Lung (tissue), 16 donors: ENCODE data around the gene RNF166. TPM values are rescaled to one million over a fixed set of nuclear protein-coding genes. Genes with fewer than 3 reads are reported as not detected.
A peak's percentile ranks its signal among the peaks of the same experiment; 100 is the strongest.

Experiments
- ATAC-seq: fragments of 200-7000 bp; cut with Tn5 transposase; one replicate; pipeline ENCODE4 v1.9.1; 2020; ENCODE audit warnings: moderate number of reproducible peaks; ENCODE audit not compliant: insufficient read depth, low FRiP score
- DNase-seq, 3 donors: peaks; one replicate each; pipeline ENCODE4 v3.0.0-alpha.2; 2013 to 2017
- H3K27ac ChIP-seq, 2 donors: one replicate each; pipeline ENCODE4 v1.5.1; 2013; ENCODE audit warnings: mild to moderate bottlenecking in 2 of 2, moderate library complexity in 2 of 2, control low read depth in 1 of 2, inconsistent platforms in 1 of 2, low read depth in 1 of 2, low read length in 1 of 2
- H3K27me3 ChIP-seq, 3 donors: one replicate each; pipeline ENCODE4 v1.5.1; 2013; ENCODE audit warnings: low read length in 2 of 3; ENCODE audit not compliant: control insufficient read depth in 3 of 3, insufficient read depth in 3 of 3
- H3K36me3 ChIP-seq, 4 donors: one replicate each; pipeline ENCODE4 v1.5.1; 2013; ENCODE audit warnings: low read length in 4 of 4, mild to moderate bottlenecking in 1 of 4, moderate library complexity in 1 of 4; ENCODE audit not compliant: control insufficient read depth in 4 of 4, insufficient read depth in 4 of 4
- H3K4me1 ChIP-seq, 5 donors: one replicate each; pipeline ENCODE4 v1.5.1; 2013; ENCODE audit warnings: low read length in 5 of 5, mild to moderate bottlenecking in 2 of 5, moderate library complexity in 1 of 5; ENCODE audit not compliant: control insufficient read depth in 5 of 5, insufficient read depth in 5 of 5
- H3K4me3 ChIP-seq: one replicate; pipeline ENCODE4 v1.5.1; 2013; ENCODE audit warnings: mild to moderate bottlenecking, control low read depth, moderate library complexity
- H3K9ac ChIP-seq, 2 donors: one replicate each; pipeline ENCODE4 v1.5.1; 2013; ENCODE audit warnings: low read length in 2 of 2, control low read depth in 1 of 2; ENCODE audit not compliant: insufficient read depth in 1 of 2
- H3K9me3 ChIP-seq, 4 donors: one replicate each; pipeline ENCODE4 v1.5.1; 2013; ENCODE audit warnings: low read length in 3 of 4, mild to moderate bottlenecking in 1 of 4, moderate library complexity in 1 of 4; ENCODE audit not compliant: control insufficient read depth in 4 of 4, insufficient read depth in 3 of 4
- CTCF ChIP-seq: IDR thresholded peaks from 2 replicates; pipeline ENCODE4 v1.5.1; 2012; ENCODE audit warnings: mild to moderate bottlenecking; ENCODE audit errors: control extremely low read depth, extremely low read depth
- WGBS, 2 donors: extraction: QIAGEN DNeasy Blood & Tissue Kit; methylation state at CpG; one replicate each; pipeline ENCODE4 v1.1.7; 2013; 5-methylcytosine and 5-hydroxymethylcytosine counted together
- long read RNA-seq, 5 donors: transcript quantifications; one replicate each; lab custom pipeline, GENCODE V29; 2026
- polyA plus RNA-seq, 2 donors: library from polyadenylated mRNA; stranded (reverse); fragments of 200-250 nt; gene quantifications; one replicate each; pipeline ENCODE4 v1.2.1, GENCODE V29; 2013
- total RNA-seq, 2 donors: library from RNA; depleted of rRNA in 1 of 2; stranded (reverse); fragments of >200 nt in 1 of 2; gene quantifications; one replicate each; pipeline ENCODE4 v1.2.1, GENCODE V29; 2014 to 2021
- donor health status: control.
- donor health status: control.
- donor health status: Bipolar disorder and iron deficiency.
- donor health status: healthy.
- donor health status: DM: yes; HTN: yes; CAD: no.

Gene RNF166
- total RNA-seq: 10 to 100 TPM; 15.2 to 45.9 TPM
- polyA plus RNA-seq: 10 to 100 TPM; 42.4 to 51.6 TPM
- long read RNA-seq, donor 1, transcript RNF166-201 (6 exons, 1,883 nt): major isoform, 6 of 11 reads
- long read RNA-seq, donor 1, partial matches to known transcripts: 5 of 11 reads
- long read RNA-seq, donor 1, other reads (novel, unspliced or antisense): 0 of 11 reads
- long read RNA-seq, donor 2, partial matches to known transcripts: 0 of 1 reads
- long read RNA-seq, donor 2, other reads (novel, unspliced or antisense): 0 of 1 reads
- long read RNA-seq, donor 3, partial matches to known transcripts: 0 of 2 reads
- long read RNA-seq, donor 3, other reads (novel, unspliced or antisense): 0 of 2 reads
- long read RNA-seq, donor 4, partial matches to known transcripts: 0 of 2 reads
- long read RNA-seq, donor 4, other reads (novel, unspliced or antisense): 0 of 2 reads
- long read RNA-seq, donor 5, partial matches to known transcripts: 0 of 4 reads
- long read RNA-seq, donor 5, other reads (novel, unspliced or antisense): 0 of 4 reads

GRCh38 chr16:88706229-88706964 is at the start of gene RNF166, which contains the start of gene CTU2:
TSS of gene RNF166 (minus strand) at chr16:88706408. CDS start at chr16:88706325, 83 bp downstream.
TSS of gene CTU2 (plus strand) at chr16:88706503. CDS start at chr16:88706531, 28 bp downstream.
- WGBS, 2 donors: 0 to 1% methylated on average over 32 to 86 of the region's 86 CpGs
- no peak for TF ChIP-seq CTCF

GRCh38 chr16:88754912-88755744 is 48.9 kb upstream of the RNF166 start:
- peaks cover 0 to 12% (median 5%) of the 10 kb centered on the region in 5 donors for H3K4me1 ChIP-seq
- ATAC-seq (no peak), DNase-seq (no peak)
- TF ChIP-seq CTCF: no peak
- H3K27me3 ChIP-seq: no peaks in the 10 kb centered on the region
- no peak overlapping the region for H3K4me3 ChIP-seq
- no peak overlapping the region for H3K9ac ChIP-seq
- H3K9me3 ChIP-seq: no peaks in the 10 kb centered on the region
- H3K36me3 ChIP-seq: peaks cover 0 to 15% (median 2%) of the 10 kb centered on the region in 4 donors
- WGBS, 2 donors: 78 to 81% methylated on average over 40 to 42 of the region's 42 CpGs
- H3K27ac ChIP-seq: no peak overlapping the region

More at GRCh38 chr16:88706229-88706964, at the start of gene RNF166, which contains the start of gene CTU2:
- Histone ChIP-seq H3K9me3 (peaks cover 0 to 2% (median 0%) of the 10 kb centered on the region in 4 donors), H3K27ac (peak within 1 kb of the TSS; percentile 86 to 92), H3K9ac (peak within 1 kb of the TSS; percentile 4 to 24), H3K4me3 (peak within 1 kb of the TSS; percentile 75), H3K27me3 (no peaks in the 10 kb centered on the region), H3K4me1 (peaks cover 0 to 32% (median 5%) of the 10 kb centered on the region in 5 donors), H3K36me3 (peaks cover 0 to 6% (median 0%) of the 10 kb centered on the region in 4 donors)
- ATAC-seq (peak; percentile 72), DNase-seq (peak; percentile 84 to 95 (median 90))

GRCh38 chr16:88754109-88754911 is 48.1 kb upstream of the RNF166 start:
- ATAC-seq (no peak), DNase-seq (peak in 1 of 3 donors; percentile 22)
- Histone ChIP-seq H3K36me3 (peaks cover 0 to 17% (median 2%) of the 10 kb centered on the region in 4 donors), H3K9ac (no peak overlapping the region), H3K4me1 (peaks cover 0 to 7% (median 2%) of the 10 kb centered on the region in 5 donors), H3K27ac (no peak overlapping the region), H3K9me3 (no peaks in the 10 kb centered on the region), H3K27me3 (no peaks in the 10 kb centered on the region), H3K4me3 (no peak overlapping the region)
- 87 to 88% methylated on average over 23 to 28 of the region's 28 CpGs for WGBS, 2 donors
- no peak for TF ChIP-seq CTCF
